ENCODE data around the gene SHC2. TPM values are rescaled to one million over a fixed set of nuclear protein-coding genes. Genes with fewer than 3 reads are reported as not detected.

SHC2 gene
- polyA plus RNA-seq, 1 donor (not counting 4 experiments of a cell fraction or from before 2014, with no cell fraction given), result 2.5 TPM

DNA sequence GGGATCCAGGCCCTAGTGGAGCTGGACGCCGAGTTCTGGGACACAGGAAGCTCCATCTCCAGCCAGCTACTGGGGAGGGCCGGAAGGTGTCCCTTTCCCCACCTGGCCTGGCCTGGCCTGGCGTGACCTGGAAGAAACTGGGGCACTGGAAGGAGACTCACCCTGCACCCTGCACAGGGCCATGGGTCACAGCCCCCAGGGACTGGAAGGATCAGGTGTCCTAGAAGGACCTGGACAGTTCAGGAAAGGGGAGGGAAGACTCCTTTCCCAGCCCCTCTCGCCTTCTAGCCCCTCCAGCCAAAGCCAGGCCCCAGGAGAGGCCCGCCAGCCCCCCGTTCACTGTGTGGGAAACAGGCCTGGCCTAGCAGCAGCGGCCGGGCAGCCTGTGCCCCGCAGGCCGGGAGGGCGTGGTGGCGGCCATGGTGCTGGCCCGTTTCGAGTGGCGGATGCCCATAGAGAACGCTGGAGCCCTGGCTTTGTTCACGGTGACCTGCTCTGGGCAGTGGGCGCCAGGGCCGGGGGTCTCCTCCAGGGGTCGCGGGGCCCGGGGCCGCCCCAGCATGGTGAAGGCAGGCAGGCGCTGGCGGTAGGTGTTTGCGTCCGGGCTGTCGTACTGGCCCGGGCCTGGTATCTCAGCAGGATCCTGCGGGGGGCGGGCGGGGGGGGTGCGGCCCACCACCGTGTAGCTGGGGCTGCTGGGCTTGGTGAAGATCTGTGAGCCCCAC, 2.8 kb upstream of the SHC2 start:
- no peaks in the 10 kb centered on the region for H3K4me1 ChIP-seq (ENCODE audit: control insufficient read depth, extremely low read depth, insufficient read depth, low read length)
- no peaks in the 10 kb centered on the region for H4K20me1 ChIP-seq (ENCODE audit: control insufficient read depth, extremely low read depth, insufficient read depth, low read length)
- no peak overlapping the region for H3K4me2 ChIP-seq (ENCODE audit: control insufficient read depth, extremely low read depth, insufficient read depth, low read depth, low read length)
- no peak overlapping the region for H3K9ac ChIP-seq (ENCODE audit: control insufficient read depth, extremely low read depth, insufficient read depth, low read length)
- no peaks in the 10 kb centered on the region for H3K9me3 ChIP-seq (ENCODE audit: control insufficient read depth, low read depth, low read length)
- H3K79me2 ChIP-seq (ENCODE audit: control insufficient read depth, insufficient read depth, low read length), result no peaks in the 10 kb centered on the region
- H3K9me1 ChIP-seq (ENCODE audit: control insufficient read depth, extremely low read depth, insufficient read depth, low read length), result no peaks in the 10 kb centered on the region
- no peak overlapping the region for H3K27ac ChIP-seq (ENCODE audit: control insufficient read depth, insufficient read depth, low read length)
- H3K4me3 ChIP-seq (ENCODE audit: control insufficient read depth in 2 of 3, extremely low read depth in 1 of 3, insufficient read depth in 2 of 3, low read depth in 1 of 3, low read length in 3 of 3), result no peak overlapping the region
- FAIRE-seq (no peak), DNase-seq (ENCODE audit: low read depth, low spot score) (no peak)
- dilution Hi-C loops (cut with MboI; ENCODE audit: extremely low pct_ligation_motif_present, low sequenced_read_pairs), result no loop called here
- peaks cover 11% of the 10 kb centered on the region for H3K27me3 ChIP-seq (ENCODE audit: control insufficient read depth, extremely low read depth, insufficient read depth, low read length)
- TF ChIP-seq, protein P1, sequence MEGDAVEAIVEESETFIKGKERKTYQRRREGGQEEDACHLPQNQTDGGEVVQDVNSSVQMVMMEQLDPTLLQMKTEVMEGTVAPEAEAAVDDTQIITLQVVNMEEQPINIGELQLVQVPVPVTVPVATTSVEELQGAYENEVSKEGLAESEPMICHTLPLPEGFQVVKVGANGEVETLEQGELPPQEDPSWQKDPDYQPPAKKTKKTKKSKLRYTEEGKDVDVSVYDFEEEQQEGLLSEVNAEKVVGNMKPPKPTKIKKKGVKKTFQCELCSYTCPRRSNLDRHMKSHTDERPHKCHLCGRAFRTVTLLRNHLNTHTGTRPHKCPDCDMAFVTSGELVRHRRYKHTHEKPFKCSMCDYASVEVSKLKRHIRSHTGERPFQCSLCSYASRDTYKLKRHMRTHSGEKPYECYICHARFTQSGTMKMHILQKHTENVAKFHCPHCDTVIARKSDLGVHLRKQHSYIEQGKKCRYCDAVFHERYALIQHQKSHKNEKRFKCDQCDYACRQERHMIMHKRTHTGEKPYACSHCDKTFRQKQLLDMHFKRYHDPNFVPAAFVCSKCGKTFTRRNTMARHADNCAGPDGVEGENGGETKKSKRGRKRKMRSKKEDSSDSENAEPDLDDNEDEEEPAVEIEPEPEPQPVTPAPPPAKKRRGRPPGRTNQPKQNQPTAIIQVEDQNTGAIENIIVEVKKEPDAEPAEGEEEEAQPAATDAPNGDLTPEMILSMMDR (optimal IDR thresholded peaks at IDR 0.05 in 1 of 3, IDR thresholded peaks at IDR 0.05 in 1 of 3, conservative IDR thresholded peaks at IDR 0.05 in 1 of 3; ENCODE audit: extremely low read depth in 1 of 3, insufficient read depth in 2 of 3, low read length in 3 of 3), result no peak
- no peak for TF ChIP-seq EZH2 (IDR thresholded peaks at IDR 0.05; ENCODE audit: low read length)
- H2AFZ ChIP-seq (ENCODE audit: control insufficient read depth, low read length), result no peak overlapping the region
- no peaks in the 10 kb centered on the region for H3K36me3 ChIP-seq (ENCODE audit: control insufficient read depth in 2 of 2, extremely low read depth in 1 of 2, insufficient read depth in 2 of 2, low read length in 2 of 2)

DNA sequence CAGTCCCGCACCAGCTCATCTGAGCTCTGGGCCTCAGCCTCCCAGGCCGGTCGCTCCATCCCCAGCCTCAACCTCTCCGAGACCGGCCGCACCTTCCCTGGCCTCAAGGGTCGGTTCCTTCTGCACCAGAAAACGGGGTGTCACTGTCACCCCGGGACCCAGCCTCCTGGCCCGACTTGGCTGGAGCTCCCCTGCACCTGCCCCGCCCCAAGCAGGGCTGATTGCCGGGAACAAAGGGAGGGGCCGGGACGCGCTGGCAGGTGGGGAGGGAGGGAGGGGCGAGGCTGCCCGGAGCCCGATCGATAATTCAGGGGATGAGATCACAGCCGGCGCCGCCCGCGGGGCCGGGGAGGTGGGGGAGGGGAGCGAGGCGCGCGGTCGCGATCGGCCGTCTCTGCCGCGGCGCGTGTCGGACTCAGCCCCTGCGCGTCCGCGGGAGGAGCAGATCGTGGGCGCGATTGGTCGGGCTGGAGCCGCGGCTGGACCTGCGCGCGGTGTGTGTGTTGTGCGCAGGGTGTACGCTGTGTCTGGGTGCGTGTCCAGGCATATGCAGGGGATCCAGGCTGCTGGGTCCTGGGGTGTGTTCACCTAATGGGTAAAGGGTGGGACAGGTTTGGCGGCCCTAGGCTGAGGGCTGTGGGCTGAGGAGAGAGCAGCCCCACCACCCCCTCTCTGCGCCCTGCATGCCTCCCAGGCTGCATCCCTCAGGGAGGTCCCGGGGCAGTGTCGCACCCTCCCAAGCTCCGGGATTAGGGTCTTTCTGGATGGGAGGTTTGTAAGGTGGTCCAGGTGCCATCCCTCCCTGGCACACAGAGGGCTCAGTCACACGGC, 1.1 kb upstream of the SHC2 start:
- H3K4me1 ChIP-seq (ENCODE audit: control insufficient read depth, extremely low read depth, insufficient read depth, low read length), result no peaks in the 10 kb centered on the region
- no peaks in the 10 kb centered on the region for H3K9me1 ChIP-seq (ENCODE audit: control insufficient read depth, extremely low read depth, insufficient read depth, low read length)
- peak overlapping the region; percentile 56 for H3K4me2 ChIP-seq (ENCODE audit: control insufficient read depth, extremely low read depth, insufficient read depth, low read depth, low read length)
- H3K36me3 ChIP-seq (ENCODE audit: control insufficient read depth in 2 of 2, extremely low read depth in 1 of 2, insufficient read depth in 2 of 2, low read length in 2 of 2), result no peaks in the 10 kb centered on the region
- H2AFZ ChIP-seq (ENCODE audit: control insufficient read depth, low read length), result no peak overlapping the region
- H4K20me1 ChIP-seq (ENCODE audit: control insufficient read depth, extremely low read depth, insufficient read depth, low read length), result no peaks in the 10 kb centered on the region
- no peak for FAIRE-seq
- H3K9me3 ChIP-seq (ENCODE audit: control insufficient read depth, low read depth, low read length), result no peaks in the 10 kb centered on the region
- H3K9ac ChIP-seq (ENCODE audit: control insufficient read depth, extremely low read depth, insufficient read depth, low read length), result no peak overlapping the region
- H3K27ac ChIP-seq (ENCODE audit: control insufficient read depth, insufficient read depth, low read length), result no peak overlapping the region
- no peaks in the 10 kb centered on the region for H3K79me2 ChIP-seq (ENCODE audit: control insufficient read depth, insufficient read depth, low read length)
- peaks cover 11% of the 10 kb centered on the region for H3K27me3 ChIP-seq (ENCODE audit: control insufficient read depth, extremely low read depth, insufficient read depth, low read length)
- TF ChIP-seq, protein P1 (optimal IDR thresholded peaks at IDR 0.05 in 1 of 3, IDR thresholded peaks at IDR 0.05 in 1 of 3, conservative IDR thresholded peaks at IDR 0.05 in 1 of 3; ENCODE audit: extremely low read depth in 1 of 3, insufficient read depth in 2 of 3, low read length in 3 of 3), result no peak
- no peak for TF ChIP-seq EZH2 (IDR thresholded peaks at IDR 0.05; ENCODE audit: low read length)
- no peak for DNase-seq (ENCODE audit: low read depth, low spot score)
- dilution Hi-C loops (cut with MboI; ENCODE audit: extremely low pct_ligation_motif_present, low sequenced_read_pairs), result no loop called here
- peak overlapping the region in 2 of 3 experiments; percentile 25 for H3K4me3 ChIP-seq (ENCODE audit: control insufficient read depth in 2 of 3, extremely low read depth in 1 of 3, insufficient read depth in 2 of 3, low read depth in 1 of 3, low read length in 3 of 3)
